CD14-positive monocyte (primary cell): ENCODE results near the gene CYP2J2. TPM values are rescaled to one million over a fixed set of nuclear protein-coding genes. Genes with fewer than 3 reads are reported as not detected.

Experiments used
- DNase-seq, 3 donors: peaks; one replicate each; pipeline ENCODE4 v3.0.0-alpha.2; 2011 to 2022
- H2AFZ ChIP-seq: 2 replicates; pipeline ENCODE4 v1.6.0; 2012; ENCODE audit warnings: mild to moderate bottlenecking, low read depth, low read length, inconsistent platforms; ENCODE audit not compliant: insufficient read depth, poor library complexity, severe bottlenecking
- H3K27ac ChIP-seq, 2 donors: 1 replicate in 1 of 2; 2 replicates in 1 of 2; pipeline ENCODE4 v1.5.1; 2012 to 2013; ENCODE audit warnings: low read length in 2 of 2, control low read depth in 1 of 2, inconsistent platforms in 1 of 2, low read depth in 1 of 2, mild to moderate bottlenecking in 1 of 2
- H3K27me3 ChIP-seq, 2 donors: one replicate each; pipeline versions ENCODE4 v1.6.0 to v1.6.1; 2011 to 2013; ENCODE audit warnings: low read length in 2 of 2; ENCODE audit not compliant: control insufficient read depth in 2 of 2, insufficient read depth in 2 of 2
- H3K36me3 ChIP-seq, 2 donors: replicated peaks in 1 of 2; 1 replicate in 1 of 2; 2 replicates in 1 of 2; pipeline versions ENCODE4 v1.5.1 to v1.6.1; 2012 to 2013; ENCODE audit warnings: low read length in 2 of 2, control low read depth in 1 of 2, inconsistent platforms in 1 of 2, mild to moderate bottlenecking in 1 of 2; ENCODE audit not compliant: insufficient read depth in 2 of 2, control insufficient read depth in 1 of 2
- H3K4me1 ChIP-seq, 2 donors: 1 replicate in 1 of 2; 2 replicates in 1 of 2; pipeline versions ENCODE4 v1.5.1 to v1.6.1; 2012 to 2013; ENCODE audit warnings: low read length in 2 of 2, control low read depth in 1 of 2, inconsistent platforms in 1 of 2, mild to moderate bottlenecking in 1 of 2, moderate library complexity in 1 of 2; ENCODE audit not compliant: insufficient read depth in 2 of 2, control insufficient read depth in 1 of 2
- H3K4me2 ChIP-seq: replicated peaks from 2 replicates; pipeline ENCODE3; 2012; ENCODE audit warnings: low read length, moderate library complexity, mild to moderate bottlenecking; ENCODE audit not compliant: poor library complexity, severe bottlenecking; ENCODE audit errors: extremely low read depth
- H3K4me3 ChIP-seq, 3 experiments: fragments of 200-600 bp in 1 of 3; sonication (generic) in 1 of 3; replicated peaks in 1 of 3; 1 replicate in 2 of 3; 2 replicates in 1 of 3; pipeline ENCODE4 v1.5.1; 2011 to 2013; ENCODE audit warnings: low read length in 3 of 3, mild to moderate bottlenecking in 3 of 3, control low read depth in 2 of 3, low read depth in 2 of 3, inconsistent platforms in 1 of 3, moderate library complexity in 1 of 3
- H3K79me2 ChIP-seq: 2 replicates; pipeline ENCODE4 v1.6.0; 2012; ENCODE audit warnings: mild to moderate bottlenecking, control low read depth, inconsistent platforms, low read length, moderate library complexity; ENCODE audit not compliant: insufficient read depth
- H3K9ac ChIP-seq: 2 replicates; pipeline ENCODE4 v1.6.0; 2017; ENCODE audit warnings: low read length, mild to moderate bottlenecking; ENCODE audit not compliant: insufficient read depth, poor library complexity, severe bottlenecking
- H3K9me3 ChIP-seq, 2 donors: replicated peaks in 1 of 2; 1 replicate in 1 of 2; 2 replicates in 1 of 2; pipeline versions ENCODE4 v1.5.1 to v1.6.1; 2012 to 2013; ENCODE audit warnings: low read length in 2 of 2, control low read depth in 1 of 2; ENCODE audit not compliant: control insufficient read depth in 1 of 2, insufficient read depth in 1 of 2
- H4K20me1 ChIP-seq: 2 replicates; pipeline ENCODE4 v1.6.0; 2012; ENCODE audit warnings: mild to moderate bottlenecking, low read length, control low read depth, moderate library complexity; ENCODE audit not compliant: insufficient read depth
- H3K27ac Mint-ChIP-seq, 7 donors: one replicate each; pipeline ENCODE4 v1.8.0; 2020; ENCODE audit warnings: mild to moderate bottlenecking in 7 of 7, mixed read lengths in 7 of 7, moderate library complexity in 6 of 7, inconsistent platforms in 2 of 7
- H3K27me3 Mint-ChIP-seq, 3 donors: one replicate each; pipeline ENCODE4 v1.8.0; 2021 to 2022; ENCODE audit warnings: low read depth in 3 of 3, mild to moderate bottlenecking in 3 of 3, mixed read lengths in 3 of 3, moderate library complexity in 3 of 3, inconsistent platforms in 1 of 3
- H3K36me3 Mint-ChIP-seq, 2 donors: one replicate each; pipeline ENCODE4 v1.8.0; 2020; ENCODE audit warnings: mixed read lengths in 2 of 2, inconsistent platforms in 1 of 2, mild to moderate bottlenecking in 1 of 2
- H3K4me1 Mint-ChIP-seq: one replicate; pipeline ENCODE4 v1.8.0; 2020; ENCODE audit warnings: mild to moderate bottlenecking, mixed read lengths
- H3K4me3 Mint-ChIP-seq, 2 donors: one replicate each; pipeline ENCODE4 v1.8.0; 2020; ENCODE audit warnings: mild to moderate bottlenecking in 2 of 2, mixed read lengths in 2 of 2, moderate library complexity in 1 of 2
- H3K9me3 Mint-ChIP-seq, 7 donors: one replicate each; pipeline ENCODE4 v1.8.0; 2020 to 2022; ENCODE audit warnings: mixed read lengths in 7 of 7, mild to moderate bottlenecking in 6 of 7, moderate library complexity in 6 of 7, inconsistent platforms in 2 of 7
- CTCF ChIP-seq: fragments of 200-600 bp; IDR thresholded peaks from one replicate; pipeline ENCODE4 v1.8.0; 2022; ENCODE audit warnings: antibody characterized with exemption, mild to moderate bottlenecking
- WGBS: methylation state at CpG from one replicate; pipeline ENCODE4 v1.1.5; 2013; ENCODE audit warnings: missing lambda C conversion rate; ENCODE audit not compliant: insufficient coverage; 5-methylcytosine and 5-hydroxymethylcytosine counted together
- intact Hi-C, 2 donors: fragments of 100-400 bp; cut with micrococcal nuclease; formaldehyde crosslinking; loops; one replicate each; pipeline versions ENCODE4 v1.15.0 to v1.15.1; 2023
- polyA plus RNA-seq, 3 donors: library from polyadenylated mRNA; depleted of rRNA in 1 of 3; unstranded in 2 of 3; stranded (reverse) in 1 of 3; fragments of 300-500 nt in 2 of 3; fragments of >200 nt in 1 of 3; fragmentation: Illumina TruSeq in 2 of 3; gene quantifications; 1 replicate in 2 of 3; 2 replicates in 1 of 3; pipeline ENCODE4 v1.2.3, GENCODE V29; 2012 to 2021

CYP2J2 gene
- polyA plus RNA-seq, 3 donors, result not detected

GRCh38 chr1:59892841-59893811 lies 33.4 kb downstream of the CYP2J2 start:
- no peak for TF ChIP-seq CTCF
- no peaks in the 10 kb centered on the region for H3K36me3 ChIP-seq
- peaks cover 8 to 14% of the 10 kb centered on the region in 2 donors for H3K9me3 ChIP-seq
- intact Hi-C loops, result no loop called here
- H3K4me3 ChIP-seq, result no peak overlapping the region
- no CpG with 5 or more reads among the region's 7 CpGs for WGBS
- no peaks in the 10 kb centered on the region for H4K20me1 ChIP-seq
- Mint-ChIP-seq H3K27me3 (peaks cover 0 to 3% (median 1%) of the 10 kb centered on the region in 3 donors), H3K27ac (no peak overlapping the region), H3K4me1 (no peaks in the 10 kb centered on the region), H3K9me3 (peaks cover 11 to 20% (median 16%) of the 10 kb centered on the region in 7 donors), H3K36me3 (no peaks in the 10 kb centered on the region), H3K4me3 (no peak overlapping the region)
- DNase-seq, result no peak
- H3K9ac ChIP-seq, result no peak overlapping the region
- no peak overlapping the region for H3K27ac ChIP-seq
- no peaks in the 10 kb centered on the region for H3K27me3 ChIP-seq
- H3K4me1 ChIP-seq, result no peaks in the 10 kb centered on the region
- no peak overlapping the region for H2AFZ ChIP-seq
- H3K79me2 ChIP-seq, result no peaks in the 10 kb centered on the region
- no peak overlapping the region for H3K4me2 ChIP-seq

- peaks cover 11 to 24% (median 18%) of the 10 kb centered on the region in 7 donors for H3K9me3 Mint-ChIP-seq
- Histone ChIP-seq H3K4me3 (no peak overlapping the region), H3K4me2 (no peak overlapping the region), H3K79me2 (no peaks in the 10 kb centered on the region), H3K27ac (no peak overlapping the region), H2AFZ (no peak overlapping the region), H3K9ac (no peak overlapping the region), H4K20me1 (no peaks in the 10 kb centered on the region), H3K9me3 (peaks cover 4 to 16% of the 10 kb centered on the region in 2 donors), H3K36me3 (no peaks in the 10 kb centered on the region), H3K4me1 (no peaks in the 10 kb centered on the region), H3K27me3 (no peaks in the 10 kb centered on the region)
- H3K4me3 Mint-ChIP-seq, result no peak overlapping the region
- intact Hi-C loops, result no loop called here
- H3K4me1 Mint-ChIP-seq, result no peaks in the 10 kb centered on the region
- H3K27ac Mint-ChIP-seq, result no peak overlapping the region
- WGBS, result 86% methylated on average over 1 of the region's 3 CpGs
- no peaks in the 10 kb centered on the region for H3K27me3 Mint-ChIP-seq
- DNase-seq, result no peak
- H3K36me3 Mint-ChIP-seq, result no peaks in the 10 kb centered on the region
- no peak for TF ChIP-seq CTCF
Observed at GRCh38 chr1:59885160-59885832, 41.3 kb downstream of the CYP2J2 start.
